A172 (cell line): ENCODE results near the gene OR56A5. TPM values are rescaled to one million over a fixed set of nuclear protein-coding genes. Genes with fewer than 3 reads are reported as not detected.
A peak's percentile ranks its signal among the peaks of the same experiment; 100 is the strongest.
"Not testable (repeated sequence)": the region's sequence is repeated elsewhere in the genome, so short reads cannot be mapped to it uniquely, and the experiment has no call there.

Source experiments
- DNase-seq: peaks from one replicate; pipeline ENCODE4 v3.0.0-alpha.2; 2015; ENCODE audit warnings: low spot score
- total RNA-seq: library from RNA; depleted of rRNA; stranded (reverse); fragments of >200 nt; shearing (Covaris generic); gene quantifications from 2 replicates; pipeline ENCODE4 v1.2.3, GENCODE V29; 2014; rRNA removed

Gene OR56A5
- total RNA-seq = not detected in 2 replicates

- DNase-seq = no peak
Measured at GRCh38 chr11:5968394-5968793, at the start of gene OR56A5. TSS of gene OR56A5 (minus strand) at chr11:5968494. CDS start at chr11:5968494, 0 bp downstream.

DNA sequence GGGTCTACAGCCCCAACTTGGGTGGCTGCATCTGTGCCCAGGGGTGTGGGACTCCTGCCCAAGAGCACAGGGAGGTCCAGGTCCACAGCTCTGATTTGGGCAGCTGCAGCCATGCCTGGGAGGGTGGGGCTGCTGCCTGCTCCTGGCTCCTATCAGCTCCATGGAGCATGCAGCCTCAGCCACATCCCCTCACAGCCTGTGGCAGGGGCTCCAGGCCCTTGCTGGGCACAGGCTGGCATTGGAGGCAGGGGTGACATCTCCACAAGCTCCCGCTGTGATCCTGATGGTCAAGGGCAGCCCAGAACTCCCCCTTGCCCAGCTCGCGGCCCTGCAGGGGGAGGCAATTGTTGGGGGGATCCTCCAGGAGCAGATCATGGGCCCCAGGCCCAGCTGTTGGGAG, 44.7 kb upstream of the OR56A5 start:
- no peak for DNase-seq

DNA sequence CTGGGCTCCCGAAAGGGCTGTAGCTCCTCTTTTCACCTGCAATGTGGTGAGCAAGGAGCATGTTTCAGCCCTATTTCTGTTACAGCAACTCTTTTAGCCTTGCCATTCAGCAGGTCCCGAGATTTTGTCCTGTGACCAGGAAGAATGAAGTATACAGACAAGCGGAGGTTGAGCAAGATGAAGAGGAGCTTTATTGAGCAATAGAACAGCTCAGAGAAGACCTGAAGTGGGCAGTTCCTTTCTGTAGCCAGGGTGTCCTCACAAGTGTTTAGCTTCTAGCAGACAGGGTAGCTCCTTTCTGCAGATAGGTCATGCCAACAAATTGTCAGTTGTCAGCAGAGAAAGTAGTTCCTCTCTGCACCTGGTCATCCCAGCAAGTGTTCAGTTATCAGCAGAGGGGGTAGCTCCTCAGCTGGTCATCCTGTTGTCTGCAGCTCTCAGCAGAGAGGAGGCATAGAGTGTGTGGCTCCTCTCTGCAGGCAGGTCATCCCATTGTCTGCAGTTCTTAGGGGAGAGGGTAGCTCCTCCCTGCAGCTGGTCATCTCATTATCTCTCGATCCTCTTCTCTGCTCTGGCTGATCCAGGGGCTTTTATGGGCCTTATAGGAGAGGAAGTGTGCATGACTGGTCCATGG, 43.9 kb upstream of the OR56A5 start:
- no peak for DNase-seq

DNA sequence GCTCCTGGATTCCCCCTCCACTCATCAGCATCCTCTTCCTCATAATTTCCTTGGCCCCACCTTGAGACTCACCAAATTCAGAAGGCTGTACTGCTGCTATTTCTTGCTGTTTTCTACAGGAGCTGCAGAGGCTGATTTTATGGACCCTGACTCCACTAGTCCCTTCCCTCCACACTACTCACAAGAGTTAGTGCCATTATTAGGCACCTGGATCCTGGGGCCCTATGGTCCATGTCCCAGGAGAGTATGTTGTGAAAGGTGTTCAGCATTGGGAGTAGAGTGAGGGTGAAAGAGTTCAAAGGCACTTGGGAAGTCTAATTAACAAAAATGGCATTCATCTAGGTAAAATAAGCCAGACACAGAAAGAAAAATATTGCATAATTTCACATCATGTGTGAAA, 38.6 kb upstream of the OR56A5 start, which contains the start of gene OR56A4:
TSS of gene OR56A4 (minus strand) at position 101 of the 400 bp plus-strand sequence. CDS start 3,954 bp downstream, outside the sequence.
- DNase-seq = no peak

GRCh38 chr11:6006395-6006794, 38.1 kb upstream of the OR56A5 start:
- DNase-seq = no peak

DNA sequence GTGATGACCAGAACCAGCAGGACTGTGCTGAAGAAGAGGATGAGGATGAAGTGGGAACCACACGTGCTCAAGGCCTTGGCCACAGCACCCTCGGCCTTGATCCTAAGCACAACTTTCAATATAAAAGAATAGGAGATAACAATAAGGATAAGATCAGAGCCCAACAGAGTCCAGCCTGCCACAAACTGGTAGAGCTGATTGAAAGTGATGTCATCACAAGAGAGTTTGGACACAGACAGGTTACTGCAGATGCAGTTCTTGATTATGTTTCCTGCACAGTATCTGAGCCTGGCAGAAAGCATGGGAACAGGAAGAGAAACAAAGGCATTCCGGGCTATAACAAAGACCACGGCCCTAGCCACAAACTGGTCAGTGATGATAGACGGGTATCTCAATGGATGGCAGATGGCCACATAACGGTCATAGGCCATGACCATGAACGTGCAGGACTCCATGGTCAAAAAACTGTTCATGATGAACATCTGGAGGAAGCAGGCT, 34.0 kb upstream of the OR56A5 start:
- DNase-seq = no peak

DNA sequence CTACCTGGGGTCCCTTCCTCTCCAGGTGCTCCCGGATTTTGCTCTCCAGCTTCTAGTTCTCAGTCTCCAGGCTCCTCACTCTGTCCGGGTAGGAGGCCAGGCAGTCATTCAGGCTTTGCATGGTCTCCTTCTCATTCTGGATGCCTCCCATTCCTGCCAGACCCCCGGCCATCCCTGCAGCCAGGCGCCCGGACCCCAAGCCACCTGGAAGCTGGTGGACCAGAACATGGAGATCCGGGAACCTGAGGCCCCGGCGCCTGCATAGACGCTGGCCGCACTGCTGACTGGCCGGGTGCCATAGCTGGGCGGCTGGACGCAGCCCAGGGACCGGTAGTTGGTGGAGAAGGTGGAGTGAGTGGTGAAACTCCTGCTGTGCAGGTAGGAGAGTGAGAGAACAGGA, 26.5 kb upstream of the OR56A5 start:
- DNase-seq = no peak

DNA sequence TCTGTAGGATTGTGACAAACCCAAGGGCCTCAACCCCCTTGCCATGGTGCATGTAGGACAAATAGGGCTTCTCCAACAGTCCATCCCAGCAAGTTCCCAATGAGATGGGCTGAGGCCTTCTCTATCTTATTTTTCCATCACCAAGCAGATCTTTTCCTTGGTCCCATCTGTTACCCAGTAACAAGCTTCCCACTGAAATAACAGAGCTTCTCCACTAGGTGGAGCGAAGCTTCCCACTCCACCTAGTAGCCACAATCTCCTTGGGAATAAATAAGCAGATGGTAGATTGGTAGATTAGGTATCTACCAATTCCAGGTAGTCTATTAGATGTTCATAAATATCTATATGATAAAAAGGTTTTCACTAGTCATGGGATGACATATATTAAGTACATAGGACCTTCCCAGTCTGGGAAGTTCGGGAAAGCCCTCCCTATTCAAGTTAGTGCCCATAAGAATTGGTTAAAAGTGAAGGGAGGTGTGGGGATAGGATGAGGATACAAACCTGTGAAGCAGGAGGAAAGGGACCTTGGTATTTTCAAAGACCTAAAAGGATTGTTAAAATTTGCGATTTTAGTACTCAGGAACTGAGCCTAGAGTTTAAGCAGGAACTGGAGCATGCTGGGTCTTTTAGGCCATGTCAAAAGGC, 24.4 kb upstream of the OR56A5 start:
- peak; percentile 17 for DNase-seq

- DNase-seq = no peak
Measured at GRCh38 chr11:5992150-5992549, 23.9 kb upstream of the OR56A5 start.

DNA sequence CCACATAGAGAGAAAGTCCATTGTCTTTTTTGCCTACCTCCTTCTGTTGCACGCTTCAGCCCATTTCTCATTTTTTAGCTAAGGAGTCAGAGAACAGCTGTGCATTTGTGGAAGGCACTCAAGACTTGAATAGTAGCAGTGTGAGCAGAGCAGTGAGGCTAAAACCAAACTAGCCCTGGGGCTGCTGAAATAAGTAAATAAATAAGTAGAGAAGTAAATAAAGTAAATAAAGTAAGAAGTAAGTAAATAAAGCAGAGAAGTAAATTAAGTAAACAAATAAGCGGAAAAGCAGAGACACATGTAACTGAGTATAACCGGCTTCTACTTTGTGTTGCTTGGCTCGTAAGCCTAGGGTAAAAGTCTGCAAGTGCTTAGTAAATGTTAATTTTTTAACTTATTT, 20.9 kb upstream of the OR56A5 start:
- DNase-seq = no peak

- no peak for DNase-seq
Measured at GRCh38 chr11:5986885-5987284, 18.6 kb upstream of the OR56A5 start, which contains the start of gene OR52L1. TSS of gene OR52L1 (minus strand) at chr11:5986985. CDS start at chr11:5986930, 55 bp downstream.

DNA sequence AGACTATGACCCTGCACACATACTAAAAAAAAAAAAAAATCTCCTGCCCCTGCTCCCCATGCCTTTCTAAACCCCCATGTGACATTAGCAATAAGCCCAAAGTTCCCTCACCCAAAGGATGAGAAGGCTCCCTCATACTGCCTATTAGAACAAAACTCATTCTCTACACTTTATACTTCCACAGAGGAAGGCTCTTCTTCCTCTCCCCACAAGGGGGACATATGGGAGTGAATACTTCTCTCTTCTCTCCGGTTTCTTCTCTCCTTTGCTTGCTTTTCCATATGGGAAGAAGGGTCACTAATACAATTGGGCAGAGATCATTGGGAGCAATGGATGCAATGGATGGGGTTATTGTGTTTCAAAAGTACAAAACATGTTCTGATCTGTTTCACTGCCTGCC, 15.1 kb upstream of the OR56A5 start:
- DNase-seq = no peak

- DNase-seq = no peak
Measured at GRCh38 chr11:5973530-5973929, 5.2 kb upstream of the OR56A5 start.

- DNase-seq = peak; percentile 14
Measured at GRCh38 chr11:5967708-5968107, 586 bp downstream of the OR56A5 start.

GRCh38 chr11:5966958-5967357, 1.3 kb downstream of the OR56A5 start:
- no peak for DNase-seq

DNA sequence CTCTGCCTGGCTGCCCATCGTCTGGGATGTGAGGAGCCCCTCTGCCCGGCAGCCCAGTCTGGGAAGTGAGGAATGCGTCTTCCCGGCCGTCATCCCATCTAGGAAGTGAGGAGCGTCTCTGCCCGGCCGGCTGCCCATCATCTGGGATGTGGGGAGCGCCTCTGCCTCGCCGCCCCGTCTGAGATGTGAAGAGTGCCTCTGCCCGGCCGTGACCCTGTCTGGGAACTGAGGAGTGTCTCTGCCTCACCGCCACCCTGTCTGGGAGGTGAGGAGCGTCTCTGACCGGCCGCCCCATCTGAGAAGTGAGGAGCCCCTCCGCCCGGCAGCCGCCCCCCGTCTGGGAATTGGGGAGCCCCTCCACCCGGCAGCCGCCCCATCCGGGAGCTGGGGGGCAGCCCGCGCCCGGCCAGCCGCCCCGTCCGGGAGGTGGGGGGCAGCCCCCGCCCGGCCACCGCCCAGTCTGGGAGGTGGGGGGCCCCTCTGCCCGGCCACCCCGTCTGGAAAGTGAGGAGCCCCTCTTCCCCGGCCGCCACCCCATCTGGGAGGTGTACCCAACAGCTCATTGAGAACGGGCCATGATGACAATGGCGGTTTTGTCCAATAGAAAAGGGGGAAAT, 7.5 kb downstream of the OR56A5 start:
- not testable (repeated sequence) for DNase-seq

- no peak for DNase-seq
Measured at GRCh38 chr11:5955586-5955985, 12.7 kb downstream of the OR56A5 start.

DNA sequence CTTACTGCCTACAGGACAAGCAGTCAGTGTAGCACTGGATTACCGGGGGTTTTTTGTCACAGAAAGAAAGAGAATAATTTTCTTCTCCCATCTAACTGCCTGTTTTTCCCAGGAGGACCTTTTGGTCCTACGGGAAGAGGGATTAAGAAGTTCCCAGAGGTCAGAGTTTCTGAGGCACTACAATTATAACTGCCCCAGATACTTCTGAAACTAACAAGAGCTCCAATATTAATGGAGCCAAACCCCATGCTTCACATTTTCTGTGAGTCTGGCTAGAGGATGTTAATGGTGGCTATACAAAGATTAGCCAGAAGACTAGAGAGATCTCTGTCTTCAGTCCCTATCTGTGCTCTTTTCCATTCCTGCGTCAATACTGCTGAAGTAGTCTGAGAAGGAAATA, 26.3 kb downstream of the OR56A5 start, which contains the start of gene OR56A3:
TSS of gene OR56A3 (plus strand) at position 301 of the 400 bp plus-strand sequence. CDS start 5,096 bp downstream, outside the sequence.
- no peak for DNase-seq

DNA sequence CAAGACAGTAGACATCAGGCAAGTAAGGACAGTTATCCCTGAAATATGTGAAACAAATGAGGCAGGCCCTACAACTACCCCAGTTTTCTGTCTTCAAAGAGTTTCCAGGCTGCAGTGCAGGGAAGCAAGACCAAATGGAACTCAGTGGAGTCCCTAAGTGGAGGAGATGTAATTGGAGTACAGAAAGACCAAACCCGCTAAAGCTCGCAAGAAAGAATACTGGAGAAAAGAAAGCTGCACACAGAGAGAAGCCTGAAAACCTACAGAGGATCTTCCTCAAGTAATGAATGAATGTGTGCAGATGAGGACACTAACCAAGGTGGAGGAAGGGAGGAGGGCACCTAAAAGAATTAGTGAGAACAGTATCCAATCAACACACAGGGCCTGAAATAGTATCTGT, 27.5 kb downstream of the OR56A5 start:
- DNase-seq = no peak

- DNase-seq = no peak
Measured at GRCh38 chr11:5938603-5938965, 29.7 kb downstream of the OR56A5 start.

DNA sequence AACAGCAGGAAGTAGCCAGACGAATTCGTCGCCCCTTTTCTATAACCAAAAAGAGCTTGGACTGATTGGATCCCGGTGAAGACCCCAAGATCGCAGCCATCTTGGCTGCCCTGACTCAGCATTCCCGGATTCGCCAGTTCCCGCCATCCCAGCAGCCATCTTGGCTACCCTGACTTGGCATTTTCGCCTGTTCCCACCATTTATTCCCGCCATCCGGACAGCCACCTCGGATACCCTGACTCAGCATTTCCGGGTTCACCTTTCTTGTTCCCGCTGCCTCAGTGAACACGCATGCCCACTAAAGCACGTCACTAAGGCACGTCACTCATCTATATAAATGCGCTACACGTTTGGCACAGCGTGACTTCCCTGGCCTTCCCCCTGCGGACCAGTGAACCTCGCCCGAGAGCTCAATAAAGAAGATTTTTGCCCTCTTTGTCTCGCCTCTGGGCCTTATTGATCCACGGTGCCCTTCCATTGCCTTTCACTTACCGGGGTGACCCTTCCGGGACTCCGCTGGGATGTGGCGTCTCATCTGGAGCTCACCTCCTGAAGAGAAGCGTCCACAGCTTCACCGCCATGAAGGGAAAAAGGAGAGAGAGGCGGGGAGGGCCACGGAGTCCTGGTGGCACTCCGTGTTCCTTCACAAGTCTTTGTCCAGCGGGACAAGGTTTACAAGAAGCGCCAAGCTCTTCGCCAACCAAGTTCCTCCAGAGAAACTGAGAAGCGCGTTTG, 30.3 kb downstream of the OR56A5 start:
- no peak for DNase-seq

DNA sequence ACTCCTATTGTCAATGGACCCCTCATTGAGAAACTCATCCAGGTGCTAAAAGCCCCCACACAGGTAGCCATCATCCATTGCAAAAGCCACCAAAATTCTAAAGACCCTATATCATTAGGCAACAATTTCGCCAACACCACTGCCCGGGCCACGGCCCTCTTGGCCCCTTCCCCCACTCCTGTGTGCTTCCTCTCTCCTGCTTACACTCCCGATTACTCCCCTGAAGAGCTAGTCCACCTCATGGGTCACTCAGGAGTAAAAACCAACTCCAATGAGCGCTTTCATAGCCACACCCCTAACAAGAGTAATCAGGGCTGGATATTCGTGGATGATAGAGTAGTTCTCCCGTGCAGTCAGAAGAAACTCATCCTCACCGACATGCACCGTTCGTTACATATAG, 35.2 kb downstream of the OR56A5 start:
- no peak for DNase-seq
